Trophoblast cell (in vitro differentiated cells and primary cell): ENCODE data around the gene HERC4.

Experiments
- DNase-seq, 2 donors: peaks; one replicate each; pipeline ENCODE4 v3.0.0-alpha.2; 2016
- H2AFZ ChIP-seq: 2 replicates; pipeline ENCODE4 v1.6.1; 2013; ENCODE audit warnings: low read length, moderate library complexity, mild to moderate bottlenecking; ENCODE audit not compliant: insufficient read depth, poor library complexity
- H2AK5ac ChIP-seq: 2 replicates; pipeline ENCODE4 v1.6.1; 2013; ENCODE audit warnings: mild to moderate bottlenecking, low read length
- H2BK120ac ChIP-seq: 2 replicates; pipeline ENCODE4 v1.6.1; 2013; ENCODE audit warnings: low read length, mild to moderate bottlenecking, moderate library complexity; ENCODE audit not compliant: insufficient read depth, poor library complexity
- H2BK12ac ChIP-seq: 2 replicates; pipeline ENCODE4 v1.6.1; 2013; ENCODE audit warnings: mild to moderate bottlenecking, low read length, moderate library complexity
- H2BK5ac ChIP-seq: 2 replicates; pipeline ENCODE4 v1.6.1; 2013; ENCODE audit warnings: low read length, low read depth, moderate library complexity, mild to moderate bottlenecking; ENCODE audit not compliant: poor library complexity
- H3K14ac ChIP-seq: 2 replicates; pipeline ENCODE4 v1.6.1; 2013; ENCODE audit warnings: mild to moderate bottlenecking, low read length
- H3K18ac ChIP-seq: 2 replicates; pipeline ENCODE4 v1.6.1; 2013; ENCODE audit warnings: mild to moderate bottlenecking, low read length
- H3K23ac ChIP-seq: 2 replicates; pipeline ENCODE4 v1.6.1; 2013; ENCODE audit warnings: low read length
- H3K27ac ChIP-seq: 2 replicates; pipeline ENCODE4 v1.5.1; 2013; ENCODE audit warnings: low read depth, mild to moderate bottlenecking, inconsistent platforms, low read length, moderate library complexity
- H3K27me3 ChIP-seq: 2 replicates; pipeline ENCODE4 v1.6.1; 2013; ENCODE audit warnings: inconsistent platforms, mild to moderate bottlenecking, low read length, moderate library complexity; ENCODE audit not compliant: insufficient read depth
- H3K36me3 ChIP-seq, 2 experiments: 1 replicate in 1 of 2; 2 replicates in 1 of 2; pipeline ENCODE4 v1.6.1; 2013; ENCODE audit warnings: low read length in 2 of 2, mild to moderate bottlenecking in 2 of 2, moderate library complexity in 1 of 2; ENCODE audit not compliant: insufficient read depth in 2 of 2, control insufficient read depth in 1 of 2
- H3K4ac ChIP-seq: 2 replicates; pipeline ENCODE4 v1.6.1; 2013; ENCODE audit warnings: low read depth, mild to moderate bottlenecking, low read length, moderate library complexity
- H3K4me1 ChIP-seq, 2 experiments: 1 replicate in 1 of 2; 2 replicates in 1 of 2; pipeline ENCODE4 v1.6.1; 2013; ENCODE audit warnings: low read length in 2 of 2, mild to moderate bottlenecking in 2 of 2, moderate library complexity in 1 of 2; ENCODE audit not compliant: insufficient read depth in 2 of 2, control insufficient read depth in 1 of 2
- H3K4me2 ChIP-seq: 2 replicates; pipeline ENCODE4 v1.6.1; 2013; ENCODE audit warnings: inconsistent platforms, mild to moderate bottlenecking, low read length, moderate library complexity
- H3K4me3 ChIP-seq: 2 replicates; pipeline ENCODE4 v1.5.1; 2013; ENCODE audit warnings: mild to moderate bottlenecking, low read depth, low read length, inconsistent platforms
- H3K79me1 ChIP-seq: one replicate; pipeline ENCODE4 v1.6.1; 2013; ENCODE audit warnings: low read length
- H3K79me2 ChIP-seq: 2 replicates; pipeline ENCODE4 v1.6.1; 2013; ENCODE audit warnings: low read length, mild to moderate bottlenecking; ENCODE audit not compliant: control insufficient read depth, insufficient read depth, poor library complexity
- H3K9ac ChIP-seq: 2 replicates; pipeline ENCODE4 v1.6.1; 2013; ENCODE audit warnings: mild to moderate bottlenecking, low read length
- H3K9me3 ChIP-seq: 2 replicates; pipeline ENCODE4 v1.6.1; 2013; ENCODE audit warnings: low read depth, mild to moderate bottlenecking, control low read depth, inconsistent platforms, low read length; ENCODE audit not compliant: insufficient read depth
- H4K12ac ChIP-seq: 2 replicates; pipeline ENCODE4 v1.6.1; 2013; ENCODE audit warnings: low read depth, mild to moderate bottlenecking, low read length, moderate library complexity
- H4K8ac ChIP-seq: 2 replicates; pipeline ENCODE4 v1.6.1; 2013; ENCODE audit warnings: low read depth, mild to moderate bottlenecking, low read length, moderate library complexity
- H4K91ac ChIP-seq: one replicate; pipeline ENCODE4 v1.6.1; 2013; ENCODE audit warnings: low read depth, mild to moderate bottlenecking, low read length, moderate library complexity
- WGBS: extraction: QIAGEN DNeasy Blood & Tissue Kit; methylation state at CpG from one replicate; pipeline ENCODE4 v1.1.7; 2013; ENCODE audit warnings: missing lambda C conversion rate; ENCODE audit not compliant: insufficient read length, insufficient coverage; ENCODE audit errors: extremely low coverage; 5-methylcytosine and 5-hydroxymethylcytosine counted together

Gene HERC4

GRCh38 chr10:67917169-67917568 is 157.9 kb downstream of the HERC4 start:
- no peak overlapping the region for H3K14ac ChIP-seq
- H3K4me3 ChIP-seq = no peak overlapping the region
- H4K91ac ChIP-seq = no peak overlapping the region
- H3K4me2 ChIP-seq = no peak overlapping the region
- H4K12ac ChIP-seq = no peak overlapping the region
- H3K4me1 ChIP-seq = no peaks in the 10 kb centered on the region
- H3K36me3 ChIP-seq = peaks cover 2 to 14% of the 10 kb centered on the region in 2 experiments
- H3K9ac ChIP-seq = no peak overlapping the region
- no peak for DNase-seq
- H2AFZ ChIP-seq = no peak overlapping the region
- H3K23ac ChIP-seq = no peak overlapping the region
- no peak overlapping the region for H3K27ac ChIP-seq
- no peak overlapping the region for H2AK5ac ChIP-seq
- H3K79me2 ChIP-seq = no peaks in the 10 kb centered on the region
- no peak overlapping the region for H2BK120ac ChIP-seq
- no peaks in the 10 kb centered on the region for H3K79me1 ChIP-seq
- H4K8ac ChIP-seq = no peak overlapping the region
- no peak overlapping the region for H2BK5ac ChIP-seq
- H3K27me3 ChIP-seq = no peaks in the 10 kb centered on the region
- no peak overlapping the region for H2BK12ac ChIP-seq
- H3K9me3 ChIP-seq = no peaks in the 10 kb centered on the region
- H3K18ac ChIP-seq = no peak overlapping the region
- H3K4ac ChIP-seq = no peak overlapping the region
- WGBS = no CpG with 5 or more reads among the region's 2 CpGs

- Histone ChIP-seq H2BK120ac (no peak overlapping the region), H3K4me3 (no peak overlapping the region), H3K9me3 (no peaks in the 10 kb centered on the region), H4K91ac (no peak overlapping the region), H3K23ac (no peak overlapping the region), H4K8ac (no peak overlapping the region), H3K9ac (no peak overlapping the region), H3K4me1 (no peaks in the 10 kb centered on the region), H3K79me1 (no peaks in the 10 kb centered on the region), H2AK5ac (no peak overlapping the region), H4K12ac (no peak overlapping the region), H3K14ac (no peak overlapping the region), H3K4ac (no peak overlapping the region), H3K36me3 (peaks cover 11 to 18% of the 10 kb centered on the region in 2 experiments), H3K4me2 (no peak overlapping the region), H3K27me3 (no peaks in the 10 kb centered on the region), H2BK12ac (no peak overlapping the region), H3K79me2 (no peaks in the 10 kb centered on the region), H3K18ac (no peak overlapping the region), H2AFZ (no peak overlapping the region), H3K27ac (no peak overlapping the region), H2BK5ac (no peak overlapping the region)
- DNase-seq = no peak
- WGBS = no CpG with 5 or more reads among the region's 8 CpGs
These were observed 160.2 kb downstream of the HERC4 start for GRCh38 chr10:67914777-67915340.

- Histone ChIP-seq H3K18ac (no peak overlapping the region), H4K12ac (no peak overlapping the region), H3K27ac (no peak overlapping the region), H3K23ac (no peak overlapping the region), H4K91ac (no peak overlapping the region), H3K36me3 (peaks cover 19 to 20% of the 10 kb centered on the region in 2 experiments), H3K79me2 (no peaks in the 10 kb centered on the region), H2AFZ (no peak overlapping the region), H3K79me1 (no peaks in the 10 kb centered on the region), H3K4me2 (no peak overlapping the region), H2BK5ac (no peak overlapping the region), H3K9me3 (no peaks in the 10 kb centered on the region), H4K8ac (no peak overlapping the region), H3K9ac (no peak overlapping the region), H3K4me1 (no peaks in the 10 kb centered on the region), H3K27me3 (no peaks in the 10 kb centered on the region), H2BK120ac (no peak overlapping the region), H3K4ac (no peak overlapping the region), H2AK5ac (no peak overlapping the region), H3K4me3 (no peak overlapping the region), H3K14ac (no peak overlapping the region), H2BK12ac (no peak overlapping the region)
- DNase-seq = peak in 1 of 2 donors; percentile 42
- WGBS = no CpG with 5 or more reads among the region's 2 CpGs
These were observed 162.6 kb downstream of the HERC4 start for GRCh38 chr10:67912331-67912946.

GRCh38 chr10:67903581-67903980 is 171.5 kb downstream of the HERC4 start:
- Histone ChIP-seq H3K14ac (no peak overlapping the region), H3K4me3 (no peak overlapping the region), H3K79me1 (no peaks in the 10 kb centered on the region), H3K36me3 (peaks cover 17 to 20% of the 10 kb centered on the region in 2 experiments), H3K27me3 (no peaks in the 10 kb centered on the region), H4K91ac (no peak overlapping the region), H2BK120ac (no peak overlapping the region), H3K27ac (no peak overlapping the region), H3K4me1 (no peaks in the 10 kb centered on the region), H2AFZ (no peak overlapping the region), H4K12ac (no peak overlapping the region), H3K4me2 (no peak overlapping the region), H3K18ac (no peak overlapping the region), H3K9me3 (no peaks in the 10 kb centered on the region), H2BK12ac (no peak overlapping the region), H3K9ac (no peak overlapping the region), H2AK5ac (no peak overlapping the region), H3K79me2 (no peaks in the 10 kb centered on the region), H3K4ac (no peak overlapping the region), H4K8ac (no peak overlapping the region), H3K23ac (no peak overlapping the region), H2BK5ac (no peak overlapping the region)
- DNase-seq = no peak
- WGBS = no CpG with 5 or more reads among the region's 7 CpGs
